GM13976 (cell line): ENCODE measurements around the gene FAM184B.

Experiments
- DNase-seq: peaks from one replicate; pipeline ENCODE4 v3.0.0; 2012; ENCODE audit warnings: low spot score
- in situ Hi-C: fragments of 300-500 bp; cut with MboI; formaldehyde crosslinking; loops from one replicate; pipeline ENCODE4 v1.12.0; 2022; ENCODE audit warnings: low sequenced_read_pairs, mixed read lengths, inconsistent platforms; ENCODE audit not compliant: unreplicated experiment
- TF ChIP-seq, protein P1 (sequence below): IDR thresholded peaks from 2 replicates; pipeline ENCODE4 v1.5.1; 2012; ENCODE audit warnings: borderline replicate concordance, mild to moderate bottlenecking; ENCODE audit not compliant: insufficient read depth; ENCODE audit errors: extremely low read depth, missing control alignments, control extremely low read depth

The FAM184B gene

DNA sequence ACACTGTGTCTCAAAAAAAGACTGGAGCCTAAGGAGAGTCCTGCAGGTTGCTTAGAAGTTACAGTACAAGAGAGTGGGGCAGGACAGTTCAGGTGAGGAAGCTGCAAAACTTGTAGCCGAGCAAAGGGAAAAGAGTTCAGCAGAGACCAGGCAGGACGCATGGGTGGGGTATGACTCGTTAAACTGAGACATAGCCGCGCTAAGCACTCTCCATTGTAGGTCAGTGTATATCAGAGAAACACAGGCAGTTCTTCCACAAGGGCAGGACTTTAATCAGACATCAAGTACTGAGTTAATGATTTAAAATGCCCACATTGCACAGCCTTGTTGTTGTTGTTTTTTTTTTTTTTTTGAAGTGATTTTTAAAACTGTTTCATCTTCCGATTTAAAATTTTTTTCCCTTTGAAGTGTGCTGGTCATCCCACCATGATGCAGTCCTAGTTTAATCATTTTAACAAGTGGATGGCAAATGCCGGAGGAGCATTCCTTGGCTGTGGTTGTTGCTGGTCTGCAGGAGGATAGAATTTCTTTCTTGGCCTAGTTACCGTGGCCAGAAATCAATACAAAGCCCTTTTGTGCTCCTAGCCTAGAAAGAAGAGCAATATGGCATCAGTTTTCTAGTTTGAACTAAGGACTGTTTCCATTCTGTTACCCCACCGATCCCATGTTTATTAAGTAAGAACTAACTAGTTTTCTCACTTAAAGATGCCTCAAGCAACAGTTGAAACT, 194.2 kb downstream of the FAM184B start:
- in situ Hi-C loops = no loop called here
- DNase-seq = no peak
- TF ChIP-seq, protein P1, sequence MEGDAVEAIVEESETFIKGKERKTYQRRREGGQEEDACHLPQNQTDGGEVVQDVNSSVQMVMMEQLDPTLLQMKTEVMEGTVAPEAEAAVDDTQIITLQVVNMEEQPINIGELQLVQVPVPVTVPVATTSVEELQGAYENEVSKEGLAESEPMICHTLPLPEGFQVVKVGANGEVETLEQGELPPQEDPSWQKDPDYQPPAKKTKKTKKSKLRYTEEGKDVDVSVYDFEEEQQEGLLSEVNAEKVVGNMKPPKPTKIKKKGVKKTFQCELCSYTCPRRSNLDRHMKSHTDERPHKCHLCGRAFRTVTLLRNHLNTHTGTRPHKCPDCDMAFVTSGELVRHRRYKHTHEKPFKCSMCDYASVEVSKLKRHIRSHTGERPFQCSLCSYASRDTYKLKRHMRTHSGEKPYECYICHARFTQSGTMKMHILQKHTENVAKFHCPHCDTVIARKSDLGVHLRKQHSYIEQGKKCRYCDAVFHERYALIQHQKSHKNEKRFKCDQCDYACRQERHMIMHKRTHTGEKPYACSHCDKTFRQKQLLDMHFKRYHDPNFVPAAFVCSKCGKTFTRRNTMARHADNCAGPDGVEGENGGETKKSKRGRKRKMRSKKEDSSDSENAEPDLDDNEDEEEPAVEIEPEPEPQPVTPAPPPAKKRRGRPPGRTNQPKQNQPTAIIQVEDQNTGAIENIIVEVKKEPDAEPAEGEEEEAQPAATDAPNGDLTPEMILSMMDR = no peak

DNA sequence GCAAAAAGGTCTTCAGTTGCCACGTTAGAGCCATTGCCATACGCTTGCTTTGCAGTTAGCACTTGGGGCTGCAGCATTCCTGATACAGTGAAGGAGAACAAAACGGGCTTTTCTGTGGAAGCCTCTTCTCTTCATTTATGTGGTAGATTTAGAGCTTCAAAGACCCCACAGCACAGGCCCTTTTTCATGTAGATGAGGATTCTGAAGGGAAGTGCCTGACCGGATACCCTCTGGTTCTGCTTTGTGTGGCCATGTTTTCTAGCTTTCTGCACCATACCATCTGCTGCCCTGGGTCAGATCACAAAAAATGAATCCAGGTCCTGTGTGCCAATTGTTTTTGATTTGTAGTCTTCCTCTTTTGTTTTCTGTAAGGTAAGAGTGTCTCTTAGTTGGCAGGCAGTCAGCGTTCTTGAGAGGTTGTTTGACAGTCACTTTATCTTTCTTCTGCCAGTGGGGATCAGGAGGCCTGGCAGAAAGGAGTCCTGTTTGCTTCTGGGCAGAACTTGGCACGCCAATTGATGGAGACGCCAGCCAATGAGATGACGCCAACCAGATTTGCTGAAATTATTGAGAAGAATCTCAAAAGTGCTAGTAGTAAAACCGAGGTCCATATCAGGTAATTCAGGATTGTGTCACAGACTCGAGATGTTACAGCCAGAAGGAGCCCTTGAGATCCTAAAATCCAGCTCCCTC, 196.8 kb downstream of the FAM184B start:
- no peak for DNase-seq
- in situ Hi-C loops = no loop called here
- TF ChIP-seq, protein P1 = no peak

DNA sequence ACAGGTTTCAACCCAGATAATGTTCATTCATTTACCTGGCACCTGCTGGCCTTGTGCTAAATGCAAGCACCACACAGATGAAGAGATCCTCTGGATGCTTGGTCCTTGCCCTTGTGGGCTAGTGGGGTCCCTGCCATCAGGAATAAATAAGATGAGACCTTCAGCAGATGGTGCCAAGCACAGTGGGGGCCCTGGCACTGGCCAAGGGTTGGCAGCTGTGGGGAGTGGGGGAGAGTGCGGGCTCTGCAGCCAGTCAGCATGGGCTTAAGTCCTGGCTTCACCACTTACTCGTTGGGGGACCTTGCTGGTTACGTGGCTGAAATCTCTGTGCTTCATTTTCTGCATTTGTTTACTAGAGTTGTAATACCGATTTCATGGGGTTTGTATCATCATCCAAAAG, 197.5 kb downstream of the FAM184B start:
- TF ChIP-seq, protein P1 = no peak
- in situ Hi-C loops = no loop called here
- DNase-seq = no peak

DNA sequence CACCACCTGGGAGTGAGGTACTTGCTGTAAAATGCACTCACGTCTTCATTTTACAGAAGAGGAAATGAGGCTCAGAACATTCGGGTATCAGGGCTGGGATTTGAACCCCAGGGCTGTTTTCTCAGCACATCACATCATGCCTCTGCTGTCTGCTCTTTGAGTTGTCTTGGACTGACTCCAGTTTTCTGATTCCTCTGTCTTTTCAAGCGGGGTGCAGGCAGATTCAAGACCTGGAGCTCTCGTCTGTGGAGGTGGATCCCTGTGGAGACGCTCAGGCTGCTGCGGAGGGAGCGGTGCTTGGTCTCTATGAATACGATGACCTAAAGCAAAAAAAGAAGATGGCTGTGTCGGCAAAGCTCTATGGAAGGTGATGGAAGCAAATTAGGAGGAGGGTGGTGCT, 198.1 kb downstream of the FAM184B start:
- DNase-seq = no peak
- TF ChIP-seq, protein P1 = no peak
- in situ Hi-C loops = no loop called here

DNA sequence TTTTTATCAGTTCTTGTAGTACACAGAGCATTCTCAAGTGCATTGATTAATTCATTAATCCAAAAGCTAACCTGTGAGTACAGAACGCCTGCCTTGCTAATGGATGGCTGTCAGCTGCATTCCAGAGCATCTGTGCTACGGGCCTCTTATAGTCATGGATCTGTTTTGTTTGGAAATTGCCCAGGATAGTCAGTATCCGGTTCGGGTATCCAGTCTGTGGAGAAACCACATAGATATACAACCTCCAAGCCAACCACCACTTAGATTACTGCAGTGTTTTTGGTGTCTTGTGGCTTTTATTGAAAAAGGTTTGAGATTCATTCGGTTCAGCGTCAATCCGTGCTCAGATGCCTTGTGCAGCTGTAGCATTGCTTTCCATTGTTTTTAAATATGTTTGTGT, 200.5 kb downstream of the FAM184B start:
- TF ChIP-seq, protein P1 = no peak
- in situ Hi-C loops = no loop called here
- no peak for DNase-seq
